ENCODE measurements around the gene RBM6. TPM values are rescaled to one million over a fixed set of nuclear protein-coding genes. Genes with fewer than 3 reads are reported as not detected.

The RBM6 gene
- total RNA-seq, 1 donor from 2014 or later = 101 TPM

- Histone ChIP-seq H3K36me3 (peaks cover 52% of the 10 kb centered on the region), H3K27me3 (ENCODE audit: low read depth) (no peaks in the 10 kb centered on the region), H3K4me3 (no peak overlapping the region), H3K27ac (no peak overlapping the region), H3K9me3 (no peaks in the 10 kb centered on the region), H3K4me1 (no peaks in the 10 kb centered on the region)
- ATAC-seq = no peak
- TF ChIP-seq CTCF (IDR thresholded peaks at IDR 0.05) = no peak
- no peak for DNase-seq
- intact Hi-C loops (cut with DNase I) = no loop called here
Measured at GRCh38 chr3:49994476-49994875, 54.5 kb downstream of the RBM6 start.

- ATAC-seq = no peak
- H3K9me3 ChIP-seq = no peaks in the 10 kb centered on the region
- H3K4me1 ChIP-seq = no peaks in the 10 kb centered on the region
- H3K27ac ChIP-seq = no peak overlapping the region
- no peak for DNase-seq
- H3K4me3 ChIP-seq = no peak overlapping the region
- H3K27me3 ChIP-seq (ENCODE audit: low read depth) = no peaks in the 10 kb centered on the region
- H3K36me3 ChIP-seq = peaks cover 56% of the 10 kb centered on the region
- no peak for TF ChIP-seq CTCF (IDR thresholded peaks at IDR 0.05)
- intact Hi-C loops (cut with DNase I) = no loop called here
Measured at GRCh38 chr3:49996016-49996415, 56.1 kb downstream of the RBM6 start.

GRCh38 chr3:49997862-49998261 is 57.9 kb downstream of the RBM6 start:
- Histone ChIP-seq H3K4me1 (no peaks in the 10 kb centered on the region), H3K36me3 (peaks cover 60% of the 10 kb centered on the region), H3K9me3 (no peaks in the 10 kb centered on the region), H3K27me3 (ENCODE audit: low read depth) (no peaks in the 10 kb centered on the region), H3K27ac (no peak overlapping the region), H3K4me3 (no peak overlapping the region)
- ATAC-seq (no peak), DNase-seq (no peak)
- no peak for TF ChIP-seq CTCF (IDR thresholded peaks at IDR 0.05)
- intact Hi-C loops (cut with DNase I) = no loop called here

GRCh38 chr3:49998326-49998725 is 58.4 kb downstream of the RBM6 start:
- Histone ChIP-seq H3K9me3 (no peaks in the 10 kb centered on the region), H3K27me3 (ENCODE audit: low read depth) (no peaks in the 10 kb centered on the region), H3K4me3 (no peak overlapping the region), H3K4me1 (no peaks in the 10 kb centered on the region), H3K27ac (no peak overlapping the region), H3K36me3 (peaks cover 60% of the 10 kb centered on the region)
- DNase-seq (no peak), ATAC-seq (no peak)
- no peak for TF ChIP-seq CTCF (IDR thresholded peaks at IDR 0.05)
- intact Hi-C loops (cut with DNase I) = no loop called here

- H3K27ac ChIP-seq = no peak overlapping the region
- no peak for TF ChIP-seq CTCF (IDR thresholded peaks at IDR 0.05)
- no peak overlapping the region for H3K4me3 ChIP-seq
- no peaks in the 10 kb centered on the region for H3K4me1 ChIP-seq
- no peaks in the 10 kb centered on the region for H3K27me3 ChIP-seq (ENCODE audit: low read depth)
- H3K36me3 ChIP-seq = peaks cover 49% of the 10 kb centered on the region
- no peak for DNase-seq
- no peaks in the 10 kb centered on the region for H3K9me3 ChIP-seq
- ATAC-seq = no peak
- intact Hi-C loops (cut with DNase I) = no loop called here
Measured at GRCh38 chr3:50001511-50001910, 61.6 kb downstream of the RBM6 start.

GRCh38 chr3:50003216-50003615 is 63.3 kb downstream of the RBM6 start:
- H3K27ac ChIP-seq = no peak overlapping the region
- no peaks in the 10 kb centered on the region for H3K4me1 ChIP-seq
- H3K27me3 ChIP-seq (ENCODE audit: low read depth) = no peaks in the 10 kb centered on the region
- TF ChIP-seq CTCF (IDR thresholded peaks at IDR 0.05) = no peak
- intact Hi-C loops (cut with DNase I) = no loop called here
- peaks cover 50% of the 10 kb centered on the region for H3K36me3 ChIP-seq
- ATAC-seq = no peak
- DNase-seq = no peak
- H3K9me3 ChIP-seq = no peaks in the 10 kb centered on the region
- H3K4me3 ChIP-seq = no peak overlapping the region
